MM.1S (cell line): ENCODE results near the gene KNOP1.

Experiments used
- EZH2 ChIP-seq: fragments of 300-600 bp; sonication (generic); optimal IDR thresholded peaks from 2 replicates; pipeline ENCODE3; 2017; ENCODE audit warnings: low read depth, mild to moderate bottlenecking, antibody characterized with exemption, low read length, mixed read lengths
- TF ChIP-seq, protein P1 (sequence below): fragments of 300-600 bp; sonication (generic); IDR thresholded peaks from 2 replicates; pipeline ENCODE4 v1.5.1; 2016; ENCODE audit warnings: antibody characterized with exemption, low read length, mixed read lengths

DNA sequence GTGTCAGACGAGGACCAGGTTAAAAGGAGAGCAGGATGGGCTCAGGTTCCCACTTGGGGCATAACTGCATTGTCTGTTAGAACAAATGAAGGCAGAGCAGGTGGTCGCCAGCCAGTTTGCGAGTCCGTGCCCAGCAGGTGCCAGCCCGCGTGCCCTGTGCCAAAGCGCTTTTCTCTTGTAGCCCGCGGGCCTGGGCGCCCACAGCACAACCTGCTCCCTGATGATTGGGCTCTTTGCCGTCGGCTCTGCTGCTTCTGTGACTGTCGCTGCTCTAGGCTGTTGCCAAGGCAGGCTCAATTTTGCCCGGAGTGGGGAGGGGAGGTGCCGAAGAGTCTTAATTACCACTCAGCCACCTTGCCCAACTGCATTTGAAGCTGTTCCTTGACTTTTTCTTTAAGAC lies 21.1 kb downstream of the KNOP1 start:
- TF ChIP-seq, protein P1, sequence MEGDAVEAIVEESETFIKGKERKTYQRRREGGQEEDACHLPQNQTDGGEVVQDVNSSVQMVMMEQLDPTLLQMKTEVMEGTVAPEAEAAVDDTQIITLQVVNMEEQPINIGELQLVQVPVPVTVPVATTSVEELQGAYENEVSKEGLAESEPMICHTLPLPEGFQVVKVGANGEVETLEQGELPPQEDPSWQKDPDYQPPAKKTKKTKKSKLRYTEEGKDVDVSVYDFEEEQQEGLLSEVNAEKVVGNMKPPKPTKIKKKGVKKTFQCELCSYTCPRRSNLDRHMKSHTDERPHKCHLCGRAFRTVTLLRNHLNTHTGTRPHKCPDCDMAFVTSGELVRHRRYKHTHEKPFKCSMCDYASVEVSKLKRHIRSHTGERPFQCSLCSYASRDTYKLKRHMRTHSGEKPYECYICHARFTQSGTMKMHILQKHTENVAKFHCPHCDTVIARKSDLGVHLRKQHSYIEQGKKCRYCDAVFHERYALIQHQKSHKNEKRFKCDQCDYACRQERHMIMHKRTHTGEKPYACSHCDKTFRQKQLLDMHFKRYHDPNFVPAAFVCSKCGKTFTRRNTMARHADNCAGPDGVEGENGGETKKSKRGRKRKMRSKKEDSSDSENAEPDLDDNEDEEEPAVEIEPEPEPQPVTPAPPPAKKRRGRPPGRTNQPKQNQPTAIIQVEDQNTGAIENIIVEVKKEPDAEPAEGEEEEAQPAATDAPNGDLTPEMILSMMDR: no peak
- TF ChIP-seq EZH2: no peak
